Kidney (tissue), 14 donors: ENCODE results near the gene CHID1. TPM values are rescaled to one million over a fixed set of nuclear protein-coding genes. Genes with fewer than 3 reads are reported as not detected.

Source experiments
- DNase-seq, 5 donors: peaks; one replicate each; pipeline ENCODE4 v3.0.0-alpha.2; 2013 to 2020
- FAIRE-seq: peaks from 2 replicates; lab custom pipeline; 2012; peaks lifted over from hg19 to GRCh38; lab: Jason Lieb, UNC
- H3K27ac ChIP-seq, 2 donors: one replicate each; pipeline ENCODE4 v1.7.0; 2013; ENCODE audit warnings: low read depth in 2 of 2, low read length in 2 of 2, inconsistent platforms in 1 of 2
- H3K27me3 ChIP-seq: one replicate; pipeline ENCODE4 v1.7.1; 2013; ENCODE audit warnings: low read length, inconsistent platforms; ENCODE audit not compliant: control insufficient read depth, insufficient read depth
- H3K36me3 ChIP-seq, 3 donors: one replicate each; pipeline versions ENCODE4 v1.7.0 to v1.7.1; 2013; ENCODE audit warnings: low read length in 3 of 3, control low read depth in 1 of 3, inconsistent platforms in 1 of 3; ENCODE audit not compliant: insufficient read depth in 3 of 3, control insufficient read depth in 2 of 3
- H3K4me1 ChIP-seq, 3 donors: one replicate each; pipeline versions ENCODE4 v1.7.0 to v1.7.1; 2013; ENCODE audit warnings: low read length in 3 of 3, inconsistent platforms in 1 of 3, low read depth in 1 of 3; ENCODE audit not compliant: control insufficient read depth in 2 of 3, insufficient read depth in 2 of 3
- H3K4me3 ChIP-seq, 3 donors: one replicate each; pipeline versions ENCODE4 v1.7.0 to v1.8.1; 2013; ENCODE audit warnings: low read length in 3 of 3, control low read depth in 1 of 3, inconsistent platforms in 1 of 3
- H3K9ac ChIP-seq, 3 donors: one replicate each; pipeline versions ENCODE4 v1.7.0 to v1.7.1; 2013; ENCODE audit warnings: low read length in 3 of 3, control low read depth in 1 of 3, inconsistent platforms in 1 of 3
- H3K9me3 ChIP-seq, 3 donors: one replicate each; pipeline versions ENCODE4 v1.7.0 to v1.7.1; 2013; ENCODE audit warnings: low read length in 3 of 3, control low read depth in 1 of 3, inconsistent platforms in 1 of 3; ENCODE audit not compliant: control insufficient read depth in 2 of 3, insufficient read depth in 1 of 3
- CTCF ChIP-seq: IDR thresholded peaks from 3 replicates; pipeline ENCODE4 v1.5.1; 2012; ENCODE audit warnings: mild to moderate bottlenecking, moderate library complexity, borderline replicate concordance; ENCODE audit not compliant: insufficient read depth; ENCODE audit errors: extremely low read depth
- intact Hi-C: fragments of 100-400 bp; cut with DNase I; formaldehyde crosslinking; loops from one replicate; pipeline ENCODE4 v1.11.1; 2022
- polyA plus RNA-seq: library from polyadenylated mRNA; stranded (reverse); fragments of 350-450 nt; fragmentation: Illumina TruSeq; extraction: RNeasy Lipid Tissue Mini Kit (QIAGEN cat#74804); gene quantifications from one replicate; pipeline ENCODE4 v1.2.3, GENCODE V29; 2014; ENCODE audit warnings: low read depth, low replicate concordance; ENCODE audit not compliant: insufficient read depth
- total RNA-seq: library from RNA; stranded (reverse); fragmentation: NEBNext Ultra II Directional; extraction: Animal tissue kit (Norgen Biotek cat#: 25700); gene quantifications from one replicate; pipeline ENCODE4 v1.2.1, GENCODE V29; 2021
- donor health status: control.
- donor health status: control.
- donor health status: control.
- donor health status: control.
- donor health status: control.
- donor health status: DM: yes; HTN: yes; CAD: no.
- donor health status: Normal renal cell carcinoma (clear cell type).

CHID1 gene
- total and polyA plus RNA-seq, 2 donors from 2014 or later = 82.2 to 128 TPM

DNA sequence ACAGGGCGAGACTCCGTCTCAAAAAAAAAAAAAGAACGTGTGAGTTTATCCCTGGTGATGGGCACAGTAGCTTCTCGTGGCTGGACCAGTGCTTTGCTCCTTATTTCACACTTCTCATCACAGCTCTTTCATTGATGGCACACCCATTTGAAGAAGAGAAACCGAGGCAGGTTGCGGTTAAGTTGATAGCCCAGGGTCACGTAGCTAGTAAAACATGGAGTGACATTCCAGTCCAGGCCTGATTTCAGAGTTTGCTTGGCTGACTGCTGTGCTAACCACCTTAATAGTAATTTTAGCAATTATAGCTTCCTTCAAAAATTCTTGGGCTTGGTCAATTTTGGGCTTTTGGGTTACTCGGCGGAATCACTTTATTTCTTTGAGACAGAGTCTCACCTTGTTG lies 40.9 kb upstream of the CHID1 start:
- no peak for TF ChIP-seq CTCF
- H3K27ac ChIP-seq = peak overlapping the region; percentile 56 to 87
- H3K9me3 ChIP-seq = peaks cover 0 to 6% (median 0%) of the 10 kb centered on the region in 3 donors
- FAIRE-seq (no peak), DNase-seq (no peak)
- no peak overlapping the region for H3K4me3 ChIP-seq
- intact Hi-C loops = no loop called here
- H3K4me1 ChIP-seq = peaks cover 10 to 40% (median 33%) of the 10 kb centered on the region in 3 donors
- peaks cover 0 to under 1% (median 0%) of the 10 kb centered on the region in 3 donors for H3K36me3 ChIP-seq
- no peaks in the 10 kb centered on the region for H3K27me3 ChIP-seq
- no peak overlapping the region for H3K9ac ChIP-seq

DNA sequence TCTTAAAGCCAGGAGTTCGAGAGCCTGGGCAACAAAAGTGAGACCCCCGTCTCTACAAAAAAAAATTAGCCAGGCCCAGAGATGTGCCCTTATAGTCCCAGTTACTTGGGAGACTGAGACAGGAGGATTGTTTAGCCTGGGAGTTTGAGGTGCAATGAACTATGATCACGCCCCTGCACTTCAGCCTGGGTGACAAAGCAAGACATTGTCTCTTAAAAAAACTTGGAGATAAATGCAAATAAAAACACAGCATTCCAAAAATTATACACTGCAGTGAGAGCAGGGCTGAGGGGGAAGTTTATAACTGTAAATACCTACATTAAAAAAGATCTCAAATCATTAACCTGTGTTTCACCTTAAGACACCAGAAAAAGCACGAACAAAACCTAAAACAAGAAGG lies 37.1 kb upstream of the CHID1 start:
- Histone ChIP-seq H3K9ac (no peak overlapping the region), H3K36me3 (peaks cover 0 to 8% (median 3%) of the 10 kb centered on the region in 3 donors), H3K9me3 (peaks cover 0 to 6% (median 0%) of the 10 kb centered on the region in 3 donors), H3K4me1 (peaks cover 8 to 46% (median 31%) of the 10 kb centered on the region in 3 donors), H3K27ac (peak overlapping the region; percentile 7 to 14), H3K27me3 (no peaks in the 10 kb centered on the region), H3K4me3 (no peak overlapping the region)
- FAIRE-seq = no peak
- TF ChIP-seq CTCF = no peak
- intact Hi-C loops = no loop called here
- no peak for DNase-seq

GRCh38 chr11:945986-946385 lies 35.4 kb upstream of the CHID1 start:
- DNase-seq (peak in 3 of 5 donors; percentile 68 to 80 (median 71)), FAIRE-seq (no peak)
- Histone ChIP-seq H3K36me3 (peaks cover 0 to 8% (median 3%) of the 10 kb centered on the region in 3 donors), H3K9ac (peak overlapping the region in 1 of 3 donors; percentile 41), H3K27ac (peak overlapping the region; percentile 68 to 72), H3K27me3 (no peaks in the 10 kb centered on the region), H3K4me1 (peaks cover 6 to 52% (median 31%) of the 10 kb centered on the region in 3 donors), H3K4me3 (no peak overlapping the region), H3K9me3 (peaks cover 0 to 6% (median 0%) of the 10 kb centered on the region in 3 donors)
- intact Hi-C loops = no loop called here
- TF ChIP-seq CTCF = no peak
